ENCODE measurements around the gene BSND.

BSND gene

GRCh38 chr1:55044617-55045397 is 46.1 kb downstream of the BSND start:
- in situ Hi-C loops (cut with MboI; ENCODE audit: low sequenced_read_pairs) = no loop called here

- in situ Hi-C loops (cut with MboI; ENCODE audit: low sequenced_read_pairs) = no loop called here
Measured at GRCh38 chr1:55045430-55045829, 46.7 kb downstream of the BSND start.

GRCh38 chr1:55046871-55047270 is 48.1 kb downstream of the BSND start:
- in situ Hi-C loops (cut with MboI; ENCODE audit: low sequenced_read_pairs) = no loop called here

GRCh38 chr1:55047611-55048010 is 48.9 kb downstream of the BSND start:
- in situ Hi-C loops (cut with MboI; ENCODE audit: low sequenced_read_pairs) = no loop called here

GRCh38 chr1:55048453-55049270 is 49.9 kb downstream of the BSND start:
- in situ Hi-C loops (cut with MboI; ENCODE audit: low sequenced_read_pairs) = no loop called here

GRCh38 chr1:55049271-55049913 is 50.7 kb downstream of the BSND start:
- in situ Hi-C loops (cut with MboI; ENCODE audit: low sequenced_read_pairs) = no loop called here

- in situ Hi-C loops (cut with MboI; ENCODE audit: low sequenced_read_pairs) = no loop called here
Measured at GRCh38 chr1:55049914-55050278, 51.2 kb downstream of the BSND start.

GRCh38 chr1:55050283-55050682 is 51.5 kb downstream of the BSND start:
- in situ Hi-C loops (cut with MboI; ENCODE audit: low sequenced_read_pairs) = no loop called here

- in situ Hi-C loops (cut with MboI; ENCODE audit: low sequenced_read_pairs) = no loop called here
Measured at GRCh38 chr1:55051169-55051568, 52.4 kb downstream of the BSND start.

- in situ Hi-C loops (cut with MboI; ENCODE audit: low sequenced_read_pairs) = no loop called here
Measured at GRCh38 chr1:55051621-55052020, 52.9 kb downstream of the BSND start.

GRCh38 chr1:55052221-55053142 is 53.7 kb downstream of the BSND start:
- in situ Hi-C loops (cut with MboI; ENCODE audit: low sequenced_read_pairs) = no loop called here

- in situ Hi-C loops (cut with MboI; ENCODE audit: low sequenced_read_pairs) = no loop called here
Measured at GRCh38 chr1:55053265-55053954, 54.7 kb downstream of the BSND start.

- in situ Hi-C loops (cut with MboI; ENCODE audit: low sequenced_read_pairs) = no loop called here
Measured at GRCh38 chr1:55054396-55054795, 55.7 kb downstream of the BSND start.

- in situ Hi-C loops (cut with MboI; ENCODE audit: low sequenced_read_pairs) = no loop called here
Measured at GRCh38 chr1:55055084-55055882, 56.5 kb downstream of the BSND start.

GRCh38 chr1:55055951-55056631 is 57.4 kb downstream of the BSND start:
- in situ Hi-C loops (cut with MboI; ENCODE audit: low sequenced_read_pairs) = no loop called here

GRCh38 chr1:55056632-55056992 is 57.9 kb downstream of the BSND start:
- in situ Hi-C loops (cut with MboI; ENCODE audit: low sequenced_read_pairs) = no loop called here

GRCh38 chr1:55057270-55057955 is 58.7 kb downstream of the BSND start:
- in situ Hi-C loops (cut with MboI; ENCODE audit: low sequenced_read_pairs) = no loop called here

- in situ Hi-C loops (cut with MboI; ENCODE audit: low sequenced_read_pairs) = no loop called here
Measured at GRCh38 chr1:55057956-55058298, 59.2 kb downstream of the BSND start.

All from HL-60/S4 (cell line).